ENCODE measurements around the gene C17orf114.

C17orf114 gene

DNA sequence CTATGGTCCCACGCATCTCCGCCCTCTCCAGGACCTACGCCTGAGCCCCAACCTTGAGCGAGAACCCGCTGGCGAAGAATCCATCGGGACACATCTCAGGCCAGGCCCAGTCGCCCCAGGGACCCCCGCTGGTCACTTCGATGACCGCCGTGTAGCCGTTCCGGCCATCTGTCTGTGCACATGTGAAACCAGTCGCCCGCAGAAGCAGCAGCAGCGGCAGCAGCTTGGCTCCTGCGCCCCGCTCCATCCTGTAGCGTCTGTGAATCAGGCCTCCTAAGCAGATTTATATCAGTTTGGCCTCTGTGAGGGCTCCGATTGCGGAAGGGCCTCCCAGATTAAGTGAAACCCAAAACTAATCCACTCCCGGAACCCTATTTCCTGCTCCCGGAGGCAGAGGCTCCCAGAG lies 16.0 kb downstream of the C17orf114 start, which contains the start of gene VMO1:
Gene VMO1, minus strand, starts transcription at position 259 of the 406 bp plus-strand sequence. Its CDS starts 12 bp downstream, at position 247.
- no peak for DNase-seq

DNA sequence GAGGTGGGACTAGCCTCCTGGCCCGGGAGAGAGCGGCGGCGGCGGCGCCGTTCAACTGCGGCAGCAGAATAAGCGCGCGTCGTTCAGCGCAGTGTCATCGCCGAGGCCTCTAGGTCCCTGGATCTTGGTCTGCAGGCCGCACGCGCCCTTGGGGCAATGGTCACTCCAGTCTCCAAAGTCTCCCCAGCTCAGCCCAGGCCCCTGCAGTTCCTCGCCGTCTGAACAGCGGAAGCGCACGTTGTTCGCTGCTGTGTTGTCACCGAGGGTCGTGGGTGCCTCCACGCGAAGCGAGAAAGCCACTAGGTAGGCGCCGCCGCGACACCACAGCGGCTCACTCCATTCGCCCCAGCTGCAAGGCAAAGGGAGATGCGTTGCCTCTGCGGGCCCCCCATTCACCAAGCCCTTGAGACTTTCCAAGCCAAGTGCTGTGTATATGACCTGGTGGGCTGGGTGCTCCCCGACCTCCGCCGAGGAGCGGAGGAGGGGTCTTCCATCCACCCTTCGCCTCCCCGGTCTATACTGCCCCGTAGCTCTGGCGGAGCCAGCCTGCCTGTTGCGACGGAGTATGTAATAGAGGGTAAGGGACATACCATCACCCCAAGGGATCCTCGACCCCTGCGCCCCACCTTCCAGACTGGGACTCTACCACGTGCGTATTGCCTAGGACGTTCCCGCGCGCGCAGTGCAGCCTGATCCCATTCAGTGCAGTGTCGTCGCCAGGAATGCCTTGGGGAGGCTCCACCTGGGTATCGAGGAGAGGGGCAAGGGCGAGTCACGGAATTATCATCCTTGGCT lies 16.6 kb downstream of the C17orf114 start:
- DNase-seq: no peak

GRCh38 chr17:4782652-4783051 lies 19.5 kb downstream of the C17orf114 start:
- no peak for DNase-seq

GRCh38 chr17:4780325-4780955 lies 21.7 kb downstream of the C17orf114 start:
- DNase-seq: no peak

DNA sequence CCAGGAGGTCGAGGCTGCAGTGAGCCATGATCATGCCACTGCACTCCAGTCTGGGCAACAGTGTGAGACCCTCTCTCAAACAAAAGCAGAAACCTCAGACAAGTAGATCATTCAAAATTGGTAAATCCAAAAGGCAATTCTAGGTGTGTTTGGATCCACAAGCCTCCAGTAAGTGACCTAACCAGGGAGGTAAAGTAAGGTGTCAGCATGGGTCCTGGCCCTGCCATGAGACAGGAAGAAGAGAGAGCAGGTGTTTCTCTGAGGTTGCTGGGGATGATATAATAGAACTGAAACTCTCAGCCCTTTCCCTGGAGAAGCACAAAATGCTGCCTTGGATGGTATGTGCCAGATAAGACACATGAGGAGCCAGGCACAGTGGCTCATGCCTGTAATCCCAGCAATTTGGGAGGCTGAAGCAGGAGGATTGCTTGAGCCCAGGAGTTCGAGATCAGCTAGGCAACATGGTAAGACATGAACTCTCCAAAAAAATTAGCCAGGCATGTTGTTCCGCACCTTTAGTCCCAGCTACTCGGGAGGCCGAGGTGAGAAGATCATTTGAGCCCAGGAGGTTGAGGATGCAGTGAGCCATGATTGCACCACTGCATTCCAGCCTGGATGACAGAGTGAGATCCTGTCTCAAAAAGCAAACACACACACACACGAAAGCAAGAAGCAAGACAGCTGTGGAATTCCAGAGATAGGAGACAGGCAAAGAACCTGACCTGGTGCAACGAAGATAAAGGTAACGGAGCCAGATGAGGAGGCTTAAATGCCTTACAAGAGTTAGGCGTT lies 24.0 kb downstream of the C17orf114 start:
- DNase-seq: no peak

DNA sequence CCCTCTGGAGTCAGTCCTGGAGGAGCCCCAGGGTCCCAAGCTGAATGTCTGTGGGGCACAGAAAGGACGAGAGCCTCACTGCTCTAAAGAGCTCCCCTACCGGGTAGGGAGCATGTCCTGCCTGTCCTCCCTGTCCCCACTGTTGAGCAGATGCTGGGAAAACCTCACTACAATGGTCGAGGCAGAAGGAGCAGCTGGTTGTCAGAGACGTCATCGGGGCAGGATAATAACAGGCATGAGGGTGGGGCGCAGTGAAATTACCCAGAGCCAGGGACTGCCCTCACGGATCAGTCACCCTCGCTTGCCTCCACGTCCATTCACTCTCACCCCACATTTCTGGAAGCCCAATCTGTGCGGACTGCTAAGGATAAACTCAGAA lies 29.9 kb downstream of the C17orf114 start:
- DNase-seq: no peak

DNA sequence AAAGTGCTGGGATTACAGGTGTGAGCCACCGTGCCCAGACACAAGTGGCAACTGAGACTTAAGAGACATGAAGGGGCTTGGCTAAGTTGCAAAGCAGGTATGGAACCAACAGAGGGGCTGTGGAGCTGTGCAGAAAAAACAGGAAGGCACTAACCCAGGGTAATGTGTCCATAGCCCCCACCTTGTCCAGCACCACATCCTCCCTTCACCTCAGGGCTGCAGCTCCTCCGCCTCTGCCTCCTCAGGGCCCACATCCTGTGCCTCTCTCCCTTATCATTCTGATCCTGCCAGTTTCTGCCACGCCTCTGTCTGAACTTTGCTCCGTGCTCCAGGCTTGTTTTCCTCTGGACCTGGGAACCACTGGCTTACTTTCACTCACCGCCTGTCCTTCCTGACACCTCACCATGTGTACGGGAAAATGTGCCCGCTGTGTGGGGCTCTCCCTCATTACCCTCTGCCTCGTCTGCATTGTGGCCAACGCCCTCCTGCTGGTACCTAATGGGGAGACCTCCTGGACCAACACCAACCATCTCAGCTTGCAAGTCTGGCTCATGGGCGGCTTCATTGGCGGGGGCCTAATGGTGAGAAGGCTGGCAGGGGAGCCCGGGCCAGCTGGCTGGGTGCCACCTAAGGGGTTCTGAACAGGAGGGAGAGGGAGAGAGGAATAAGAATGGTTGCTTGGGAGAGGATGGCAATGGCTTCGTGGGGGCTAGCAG lies 30.5 kb downstream of the C17orf114 start, which contains the start of gene TM4SF5:
Gene TM4SF5, plus strand, starts transcription at position 368 of the 716 bp plus-strand sequence. Its CDS starts 37 bp downstream, at position 405.
- DNase-seq: no peak

- no peak for DNase-seq
Observed at GRCh38 chr17:4769628-4770027, 32.5 kb downstream of the C17orf114 start.

DNA sequence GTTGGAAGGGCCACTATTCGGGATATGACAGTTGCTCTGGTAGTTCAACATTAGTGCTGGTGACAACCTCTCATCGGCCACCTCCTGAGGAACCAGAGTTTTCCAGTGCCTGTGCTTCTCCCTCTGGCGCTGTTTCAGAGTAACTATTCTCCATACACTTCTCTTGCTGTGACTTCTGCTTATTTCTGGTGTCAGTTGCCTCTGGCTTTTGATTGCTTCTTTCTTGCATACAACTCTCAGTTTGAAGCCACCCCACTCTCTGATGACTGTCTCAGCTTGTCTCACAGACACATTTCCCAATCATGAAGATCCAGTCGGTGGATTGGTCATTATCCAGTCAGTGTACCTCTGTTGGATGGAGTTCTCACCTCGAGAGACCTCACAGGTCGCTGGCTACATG lies 33.8 kb downstream of the C17orf114 start:
- DNase-seq: no peak

DNA sequence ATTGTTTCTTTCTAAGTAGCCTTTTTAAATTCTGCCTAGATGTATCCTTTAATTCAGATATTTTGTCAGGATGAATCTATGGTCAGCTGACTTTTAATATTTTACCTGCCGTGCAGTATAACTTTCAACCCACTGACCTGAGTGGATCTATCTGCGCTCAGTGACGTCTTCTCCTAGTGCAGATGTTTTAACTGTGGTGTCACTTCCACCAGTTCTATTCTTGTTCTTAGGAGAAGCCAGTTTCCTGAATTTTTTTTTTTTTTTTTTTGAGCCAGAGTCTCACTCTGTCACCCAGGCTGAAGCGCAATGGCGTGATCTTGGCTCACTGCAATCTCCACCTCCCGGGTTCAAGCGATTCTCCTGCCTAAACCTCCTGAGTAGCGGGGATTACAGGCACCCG lies 35.4 kb downstream of the C17orf114 start:
- no peak for DNase-seq

GRCh38 chr17:4766201-4766600 lies 35.9 kb downstream of the C17orf114 start:
- no peak for DNase-seq

GRCh38 chr17:4764595-4764994 lies 37.5 kb downstream of the C17orf114 start:
- no peak for DNase-seq

GRCh38 chr17:4759776-4760236 lies 42.3 kb downstream of the C17orf114 start:
- DNase-seq: no peak

GRCh38 chr17:4753392-4753791 lies 48.7 kb downstream of the C17orf114 start:
- no peak for DNase-seq

DNA sequence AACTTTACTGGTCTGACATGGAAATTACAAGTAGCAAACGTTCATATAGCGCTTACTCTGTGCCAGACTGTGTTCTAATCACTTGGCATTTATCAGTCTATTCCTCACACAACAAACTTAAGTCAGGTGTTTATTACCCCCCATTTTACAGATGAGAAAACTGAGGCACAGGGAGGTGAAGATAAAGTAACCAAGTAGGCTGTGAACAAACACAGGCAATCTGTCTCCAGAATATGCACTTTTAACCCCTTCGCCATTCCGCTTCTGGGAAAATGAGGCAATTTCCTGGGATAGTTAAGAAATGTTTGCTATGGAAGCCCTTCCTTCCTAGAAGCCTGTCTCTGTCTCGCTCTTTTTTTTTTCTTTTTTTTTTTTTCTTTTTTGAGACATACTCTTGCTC lies 50.2 kb downstream of the C17orf114 start:
- no peak for DNase-seq

All from activated gamma-delta T cell (primary cell).